NK-92 treated with Interleukin-12 subunit alpha and Interleukin-12 subunit beta, amount 100 ng/mL, for 24 hours (cell line): ENCODE data around the gene ADGRG6.

Experiments
- DNase-seq: peaks from one replicate; lab custom pipeline; 2025; lab: John Stamatoyannopoulos, UW

The ADGRG6 gene

DNA sequence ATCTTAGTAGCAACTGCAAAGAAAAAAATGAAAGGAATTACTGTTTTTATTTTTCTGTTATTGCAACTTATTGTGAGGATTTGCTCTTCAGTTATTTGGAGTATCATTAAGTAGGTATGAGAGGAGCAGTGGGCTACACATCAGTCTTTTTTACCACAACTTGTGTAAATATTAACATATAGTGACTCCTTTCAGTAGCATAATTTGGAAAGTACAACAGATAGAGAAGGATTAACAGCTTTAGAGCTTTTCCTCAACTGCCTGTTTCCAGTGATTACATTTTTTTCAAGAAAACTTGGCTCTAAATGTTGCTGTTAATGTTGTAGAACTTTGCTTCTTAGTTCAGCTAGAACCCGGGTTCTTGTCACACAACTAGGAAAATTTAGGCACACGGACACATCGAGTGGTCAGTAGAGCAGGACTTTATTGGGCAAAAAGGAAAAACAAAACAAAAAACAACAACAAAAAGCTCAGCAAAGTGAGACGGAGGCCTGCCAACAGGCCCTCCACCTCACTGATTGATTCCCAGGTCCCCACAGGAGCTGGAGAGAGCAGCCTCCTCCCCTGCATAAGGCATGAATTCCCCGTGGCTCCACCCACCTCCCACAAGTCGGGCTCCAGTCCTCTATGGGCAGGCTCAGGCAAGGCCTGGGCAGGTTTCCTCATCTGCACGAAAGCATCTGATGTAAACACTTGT lies 75.1 kb downstream of the ADGRG6 start:
- no peak for DNase-seq

DNA sequence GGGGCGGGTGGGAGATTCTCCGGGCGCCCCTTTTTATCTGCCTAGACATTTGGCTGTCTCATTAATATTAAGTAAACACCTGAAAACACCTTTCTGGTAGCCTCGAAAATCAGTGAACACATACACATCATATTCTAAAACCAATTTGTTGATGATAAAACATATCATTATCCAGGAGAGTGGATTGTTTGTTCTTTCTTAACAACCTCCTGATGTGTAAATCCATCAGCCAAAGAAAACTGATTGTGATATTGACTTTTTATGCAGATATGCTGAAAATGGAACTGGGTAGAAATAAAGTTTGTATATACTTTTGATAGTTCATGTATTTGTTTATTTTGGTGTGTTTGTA lies 75.7 kb downstream of the ADGRG6 start:
- DNase-seq = no peak

- no peak for DNase-seq
Measured at GRCh38 chr6:142378138-142378875, 76.5 kb downstream of the ADGRG6 start.

- DNase-seq = no peak
Measured at GRCh38 chr6:142380626-142381025, 78.8 kb downstream of the ADGRG6 start.

GRCh38 chr6:142381181-142381580 lies 79.4 kb downstream of the ADGRG6 start:
- no peak for DNase-seq

DNA sequence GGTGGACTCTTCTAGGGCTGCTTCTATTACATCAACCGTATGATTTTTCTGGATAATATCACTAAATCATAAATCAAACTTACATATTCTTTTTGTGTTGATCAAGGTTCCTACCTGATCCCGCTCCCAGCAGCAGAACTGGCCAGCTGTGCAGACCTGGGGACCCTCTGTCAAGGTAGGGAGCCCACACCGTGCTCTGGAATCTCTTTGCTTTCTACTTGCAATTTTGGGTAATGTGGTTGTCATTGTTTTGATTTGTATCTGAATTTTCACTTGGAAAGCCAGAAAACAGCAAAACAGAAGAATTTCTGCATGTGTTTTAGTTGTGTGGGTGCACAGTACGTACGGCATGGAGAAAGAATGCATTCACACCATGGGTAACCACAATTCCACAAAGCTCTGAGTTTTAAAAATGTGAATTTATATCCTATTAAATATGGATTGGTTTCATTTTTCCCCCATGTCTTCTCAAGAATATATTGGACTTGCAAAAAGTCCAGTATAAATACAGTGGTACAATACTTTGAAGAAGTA lies 80.1 kb downstream of the ADGRG6 start:
- DNase-seq = no peak

DNA sequence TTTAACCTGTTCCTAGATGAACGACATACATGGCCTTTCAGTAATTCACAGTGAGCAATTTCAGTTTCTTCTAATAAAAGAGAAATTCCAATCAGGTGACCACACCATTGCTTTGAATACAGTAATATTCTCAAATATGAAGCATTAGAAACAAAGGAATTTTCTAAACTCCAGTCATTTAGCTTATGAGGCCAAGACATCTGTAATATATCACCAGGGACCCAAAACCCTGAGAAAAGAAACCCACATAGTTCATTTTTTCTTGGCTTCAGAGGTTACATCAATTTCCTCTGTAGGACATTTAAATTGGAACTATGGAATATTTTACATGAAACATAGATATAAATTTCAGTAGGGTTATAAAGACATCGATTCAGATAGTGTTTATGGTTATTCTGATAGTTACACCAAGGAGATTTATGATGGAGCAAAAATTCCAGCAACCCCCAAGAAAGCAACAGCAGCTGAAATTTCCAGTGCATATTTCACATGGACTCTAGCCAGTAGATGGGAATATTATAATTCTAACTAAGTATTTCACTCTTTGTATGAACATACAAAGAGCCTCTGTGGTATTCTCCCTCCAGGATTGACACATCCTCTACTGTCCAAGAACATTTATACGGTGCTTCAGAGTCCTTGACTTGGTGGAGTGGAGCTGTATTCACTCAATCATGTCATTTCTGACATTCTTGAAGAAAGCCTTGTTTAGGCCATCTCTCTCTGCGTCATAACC lies 82.9 kb downstream of the ADGRG6 start:
- DNase-seq = no peak

DNA sequence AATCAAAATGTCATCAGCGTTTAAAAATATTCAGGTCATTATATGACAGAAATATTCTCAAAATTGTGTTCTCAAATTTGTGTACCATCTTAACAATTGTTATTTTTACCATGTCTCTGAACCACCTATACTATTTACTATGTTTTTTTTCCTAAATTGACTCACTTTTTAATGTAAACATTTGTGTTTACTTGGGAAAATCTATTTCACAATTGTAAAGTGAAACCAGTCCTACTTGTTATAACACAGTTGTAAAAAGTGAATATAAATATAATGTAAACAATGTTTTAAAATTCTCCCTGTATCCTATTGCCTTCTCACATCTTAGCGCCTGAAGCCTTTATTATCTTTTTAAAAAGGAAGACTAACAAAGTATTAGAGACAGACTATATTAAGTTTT lies 83.5 kb downstream of the ADGRG6 start:
- DNase-seq = no peak

- no peak for DNase-seq
Measured at GRCh38 chr6:142386657-142387056, 84.8 kb downstream of the ADGRG6 start.

- no peak for DNase-seq
Measured at GRCh38 chr6:142387997-142388815, 86.4 kb downstream of the ADGRG6 start.

DNA sequence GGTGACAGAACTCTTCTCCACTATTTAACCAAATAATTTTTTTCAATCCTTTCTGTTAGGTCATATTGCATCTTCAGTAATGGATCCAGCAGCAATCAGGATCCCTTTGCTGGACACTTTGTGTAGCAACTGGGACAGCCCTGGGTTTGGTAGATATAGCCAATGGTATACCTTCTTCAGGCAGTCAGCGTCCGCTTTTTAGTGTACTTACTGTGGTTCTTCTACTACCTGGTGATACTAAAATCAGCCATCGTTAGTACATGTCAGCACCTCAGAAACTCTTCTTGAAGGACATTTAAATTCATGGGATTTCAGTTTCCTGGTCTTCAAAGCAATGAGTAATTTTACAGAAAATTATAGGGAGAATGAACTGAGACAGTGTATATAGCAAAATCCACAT lies 93.5 kb downstream of the ADGRG6 start:
- no peak for DNase-seq

DNA sequence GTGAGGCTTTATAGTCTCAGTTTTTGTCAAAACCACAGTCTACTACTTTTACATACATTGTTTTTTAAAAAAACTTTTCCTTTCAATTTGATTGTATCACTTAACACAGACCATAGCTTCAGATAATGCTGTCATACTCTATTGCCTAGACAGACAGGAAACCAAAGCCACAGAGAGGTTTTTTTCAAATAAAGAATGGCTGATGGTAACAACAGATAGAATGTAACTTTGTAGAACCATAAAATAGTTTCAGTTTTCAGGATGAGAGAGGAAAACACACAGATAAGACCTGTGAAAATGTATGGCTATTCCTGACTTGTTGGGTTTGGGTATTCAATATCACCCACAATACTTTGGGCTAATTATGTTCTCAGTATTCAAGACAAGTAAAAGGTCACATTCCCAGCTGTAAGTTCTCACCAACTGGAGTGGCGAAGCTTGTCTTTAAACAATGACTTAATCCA lies 94.0 kb downstream of the ADGRG6 start:
- DNase-seq = no peak

GRCh38 chr6:142398353-142398752 lies 96.5 kb downstream of the ADGRG6 start:
- no peak for DNase-seq

GRCh38 chr6:142399739-142400138 lies 97.9 kb downstream of the ADGRG6 start:
- no peak for DNase-seq

GRCh38 chr6:142400495-142400894 lies 98.7 kb downstream of the ADGRG6 start:
- no peak for DNase-seq

- DNase-seq = no peak
Measured at GRCh38 chr6:142401838-142402237, 100.0 kb downstream of the ADGRG6 start.

- DNase-seq = no peak
Measured at GRCh38 chr6:142404751-142405150, 102.9 kb downstream of the ADGRG6 start.

GRCh38 chr6:142406131-142406530 lies 104.3 kb downstream of the ADGRG6 start:
- no peak for DNase-seq

- no peak for DNase-seq
Measured at GRCh38 chr6:142407685-142408273, 106.0 kb downstream of the ADGRG6 start.

DNA sequence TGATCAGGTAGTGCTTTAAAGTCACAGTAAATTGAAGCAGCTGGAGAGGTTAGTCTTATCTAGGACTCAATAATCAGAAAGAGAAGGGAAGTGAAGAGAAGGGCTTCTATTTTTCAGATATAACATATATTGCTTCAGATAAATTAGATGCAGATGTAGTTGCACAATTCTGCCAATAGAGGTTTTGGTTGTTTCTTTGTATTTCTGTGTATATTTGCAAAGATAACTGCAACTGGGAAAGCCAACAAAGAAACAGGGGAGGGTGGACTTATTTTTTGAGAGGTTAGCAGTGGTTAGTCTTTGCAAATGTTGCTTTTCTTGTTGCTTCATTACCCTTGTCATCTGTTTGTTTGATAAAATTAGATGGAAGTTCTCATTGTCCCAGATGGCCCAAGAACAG lies 106.6 kb downstream of the ADGRG6 start:
- DNase-seq = no peak

- no peak for DNase-seq
Measured at GRCh38 chr6:142409794-142410193, 108.0 kb downstream of the ADGRG6 start.
